ENCODE results near the gene CDK3.

GRCh38 chr17:76049239-76049638 lies 48.6 kb downstream of the CDK3 start:
- TF ChIP-seq POLR2AphosphoS5 (IDR thresholded peaks at IDR 0.05; ENCODE audit: low read depth, low read length) = no peak
- TF ChIP-seq CTCF (IDR thresholded peaks at IDR 0.05) = no peak
